GM12891 (cell line): ENCODE results near the gene ANK3.

ENCODE experiments used
- PAX5 ChIP-seq: IDR thresholded peaks from 2 replicates; pipeline ENCODE4 v1.6.1; 2011; ENCODE audit warnings: low read length, moderate library complexity, mild to moderate bottlenecking; ENCODE audit not compliant: insufficient read depth, severe bottlenecking
- POLR2A ChIP-seq: IDR thresholded peaks from 2 replicates; pipeline ENCODE4 v1.6.1; 2011; ENCODE audit warnings: low read depth, low read length, control low read depth
- POLR2AphosphoS5 ChIP-seq: IDR thresholded peaks from 2 replicates; pipeline ENCODE4 v1.6.1; 2011; ENCODE audit warnings: low read depth, low read length, control low read depth
- TAF1 ChIP-seq: IDR thresholded peaks from 2 replicates; pipeline ENCODE4 v1.6.1; 2011; ENCODE audit warnings: low read depth, low read length, control low read depth

- no peak for TF ChIP-seq PAX5
- no peak for TF ChIP-seq TAF1
- TF ChIP-seq POLR2A = no peak
- no peak for TF ChIP-seq POLR2AphosphoS5
These were observed 54.7 kb downstream of the ANK3 start for GRCh38 chr10:60334991-60335390.
